ENCODE measurements around the gene CELA3B.
"Not testable (repeated sequence)": the region's sequence is repeated elsewhere in the genome, so short reads cannot be mapped to it uniquely, and the experiment has no call there.

CELA3B gene

GRCh38 chr1:22030473-22030872 lies 53.7 kb downstream of the CELA3B start:
- no peak for DNase-seq
- no peaks in the 10 kb centered on the region for H3K9me2 ChIP-seq (replicated peaks; ENCODE audit: insufficient read depth, low read length)
- H3K9ac ChIP-seq (ENCODE audit: low read length) = no peak overlapping the region
- H3K79me2 ChIP-seq (ENCODE audit: low read length) = peaks cover 13% of the 10 kb centered on the region
- no peaks in the 10 kb centered on the region for H4K20me1 ChIP-seq (ENCODE audit: insufficient read depth, low read length)
- TF ChIP-seq EZH2 (optimal IDR thresholded peaks at IDR 0.05; ENCODE audit: low read depth, low read length) = no peak
- no peak for TF ChIP-seq CTCF (IDR thresholded peaks at IDR 0.05; ENCODE audit: low read length)
- TF ChIP-seq EZH2phosphoT487 (IDR thresholded peaks at IDR 0.05; ENCODE audit: low read length) = no peak
- no peaks in the 10 kb centered on the region for H3K36me3 ChIP-seq (replicated peaks; ENCODE audit: insufficient read depth, low read length)
- peaks cover 9% of the 10 kb centered on the region for H3F3A ChIP-seq (ENCODE audit: insufficient read depth, low read length)
- no peaks in the 10 kb centered on the region for H3K27me3 ChIP-seq (replicated peaks; ENCODE audit: insufficient read depth, low read length)
- no peak overlapping the region for H2AFZ ChIP-seq (ENCODE audit: low read length)
- no peaks in the 10 kb centered on the region for H3K9me3 ChIP-seq (replicated peaks; ENCODE audit: insufficient read depth, low read length)
- no peak overlapping the region for H3K4me3 ChIP-seq (ENCODE audit: low read length)
- no peak overlapping the region for H3K4me2 ChIP-seq (ENCODE audit: low read depth, low read length)
- no peak overlapping the region for H3K27ac ChIP-seq (ENCODE audit: low read length)
- no peaks in the 10 kb centered on the region for H3K4me1 ChIP-seq (ENCODE audit: low read length)

- no peak overlapping the region for H3K4me2 ChIP-seq (ENCODE audit: low read depth, low read length)
- no peaks in the 10 kb centered on the region for H3K4me1 ChIP-seq (ENCODE audit: low read length)
- H3K36me3 ChIP-seq (replicated peaks; ENCODE audit: insufficient read depth, low read length) = no peaks in the 10 kb centered on the region
Observed at GRCh38 chr1:22031214-22031962, 54.6 kb downstream of the CELA3B start.

GRCh38 chr1:22034834-22035233 lies 58.0 kb downstream of the CELA3B start:
- not testable (repeated sequence) for H2AFZ ChIP-seq (ENCODE audit: low read length); H3K4me3 ChIP-seq (ENCODE audit: low read length); H3K9me3 ChIP-seq (replicated peaks; ENCODE audit: insufficient read depth, low read length); H3K79me2 ChIP-seq (ENCODE audit: low read length); DNase-seq; H3K27ac ChIP-seq (ENCODE audit: low read length); H4K20me1 ChIP-seq (ENCODE audit: insufficient read depth, low read length); H3K27me3 ChIP-seq (replicated peaks; ENCODE audit: insufficient read depth, low read length); H3F3A ChIP-seq (ENCODE audit: insufficient read depth, low read length); H3K9me2 ChIP-seq (replicated peaks; ENCODE audit: insufficient read depth, low read length); H3K36me3 ChIP-seq (replicated peaks; ENCODE audit: insufficient read depth, low read length); H3K4me1 ChIP-seq (ENCODE audit: low read length); H3K9ac ChIP-seq (ENCODE audit: low read length); H3K4me2 ChIP-seq (ENCODE audit: low read depth, low read length)

More at GRCh38 chr1:22031214-22031962, 54.6 kb downstream of the CELA3B start:
- H3K79me2 ChIP-seq (ENCODE audit: low read length) = peaks cover 8% of the 10 kb centered on the region
- TF ChIP-seq EZH2phosphoT487 (IDR thresholded peaks at IDR 0.05; ENCODE audit: low read length) (no peak), EZH2 (optimal IDR thresholded peaks at IDR 0.05; ENCODE audit: low read depth, low read length) (no peak), CTCF (IDR thresholded peaks at IDR 0.05; ENCODE audit: low read length) (no peak)
- no peaks in the 10 kb centered on the region for H3K9me3 ChIP-seq (replicated peaks; ENCODE audit: insufficient read depth, low read length)
- H3K27ac ChIP-seq (ENCODE audit: low read length) = no peak overlapping the region
- H4K20me1 ChIP-seq (ENCODE audit: insufficient read depth, low read length) = no peaks in the 10 kb centered on the region
- H3K9me2 ChIP-seq (replicated peaks; ENCODE audit: insufficient read depth, low read length) = no peaks in the 10 kb centered on the region
- no peak overlapping the region for H3K4me3 ChIP-seq (ENCODE audit: low read length)
- no peak overlapping the region for H2AFZ ChIP-seq (ENCODE audit: low read length)
- H3K27me3 ChIP-seq (replicated peaks; ENCODE audit: insufficient read depth, low read length) = no peaks in the 10 kb centered on the region
- peaks cover under 1% of the 10 kb centered on the region; the same call in 1 of the 2 replicates for H3F3A ChIP-seq (ENCODE audit: insufficient read depth, low read length)
- H3K9ac ChIP-seq (ENCODE audit: low read length) = no peak overlapping the region
- no peak for DNase-seq

GRCh38 chr1:22037520-22037919 lies 60.7 kb downstream of the CELA3B start:
- no peak for DNase-seq
- Histone ChIP-seq H3F3A (ENCODE audit: insufficient read depth, low read length) (peaks cover 13% of the 10 kb centered on the region), H3K9me3 (replicated peaks; ENCODE audit: insufficient read depth, low read length) (no peaks in the 10 kb centered on the region), H3K79me2 (ENCODE audit: low read length) (no peaks in the 10 kb centered on the region), H3K27ac (ENCODE audit: low read length) (no peak overlapping the region), H3K4me3 (ENCODE audit: low read length) (no peak overlapping the region), H3K9me2 (replicated peaks; ENCODE audit: insufficient read depth, low read length) (no peaks in the 10 kb centered on the region), H3K27me3 (replicated peaks; ENCODE audit: insufficient read depth, low read length) (no peaks in the 10 kb centered on the region), H3K4me1 (ENCODE audit: low read length) (peaks cover 7% of the 10 kb centered on the region), H2AFZ (ENCODE audit: low read length) (0 out of 2 replicates have a peak overlapping the region, but pooled peaks have one; percentile 9), H4K20me1 (ENCODE audit: insufficient read depth, low read length) (no peaks in the 10 kb centered on the region), H3K36me3 (replicated peaks; ENCODE audit: insufficient read depth, low read length) (no peaks in the 10 kb centered on the region), H3K4me2 (ENCODE audit: low read depth, low read length) (no peak overlapping the region), H3K9ac (ENCODE audit: low read length) (no peak overlapping the region)
- no peak for TF ChIP-seq EZH2phosphoT487 (IDR thresholded peaks at IDR 0.05; ENCODE audit: low read length)
- no peak for TF ChIP-seq EZH2 (optimal IDR thresholded peaks at IDR 0.05; ENCODE audit: low read depth, low read length)
- no peak for TF ChIP-seq CTCF (IDR thresholded peaks at IDR 0.05; ENCODE audit: low read length)
